Lung (tissue), 12 donors: ENCODE measurements around the gene CCDC17. TPM values are rescaled to one million over a fixed set of nuclear protein-coding genes. Genes with fewer than 3 reads are reported as not detected.
A peak's percentile ranks its signal among the peaks of the same experiment; 100 is the strongest.

Experiments
- ATAC-seq: fragments of 200-7000 bp; cut with Tn5 transposase; one replicate; pipeline ENCODE4 v1.9.1; 2020; ENCODE audit warnings: moderate number of reproducible peaks; ENCODE audit not compliant: insufficient read depth, low FRiP score
- DNase-seq, 3 donors: peaks; one replicate each; pipeline ENCODE4 v3.0.0-alpha.2; 2013 to 2017
- H3K27ac ChIP-seq, 2 donors: one replicate each; pipeline ENCODE4 v1.5.1; 2013; ENCODE audit warnings: mild to moderate bottlenecking in 2 of 2, moderate library complexity in 2 of 2, control low read depth in 1 of 2, inconsistent platforms in 1 of 2, low read depth in 1 of 2, low read length in 1 of 2
- H3K27me3 ChIP-seq, 3 donors: one replicate each; pipeline ENCODE4 v1.5.1; 2013; ENCODE audit warnings: low read length in 2 of 3; ENCODE audit not compliant: control insufficient read depth in 3 of 3, insufficient read depth in 3 of 3
- H3K36me3 ChIP-seq, 4 donors: one replicate each; pipeline ENCODE4 v1.5.1; 2013; ENCODE audit warnings: low read length in 4 of 4, mild to moderate bottlenecking in 1 of 4, moderate library complexity in 1 of 4; ENCODE audit not compliant: control insufficient read depth in 4 of 4, insufficient read depth in 4 of 4
- H3K4me1 ChIP-seq, 5 donors: one replicate each; pipeline ENCODE4 v1.5.1; 2013; ENCODE audit warnings: low read length in 5 of 5, mild to moderate bottlenecking in 2 of 5, moderate library complexity in 1 of 5; ENCODE audit not compliant: control insufficient read depth in 5 of 5, insufficient read depth in 5 of 5
- H3K4me3 ChIP-seq: one replicate; pipeline ENCODE4 v1.5.1; 2013; ENCODE audit warnings: mild to moderate bottlenecking, control low read depth, moderate library complexity
- H3K9ac ChIP-seq, 2 donors: one replicate each; pipeline ENCODE4 v1.5.1; 2013; ENCODE audit warnings: low read length in 2 of 2, control low read depth in 1 of 2; ENCODE audit not compliant: insufficient read depth in 1 of 2
- H3K9me3 ChIP-seq, 4 donors: one replicate each; pipeline ENCODE4 v1.5.1; 2013; ENCODE audit warnings: low read length in 3 of 4, mild to moderate bottlenecking in 1 of 4, moderate library complexity in 1 of 4; ENCODE audit not compliant: control insufficient read depth in 4 of 4, insufficient read depth in 3 of 4
- WGBS, 2 donors: extraction: QIAGEN DNeasy Blood & Tissue Kit; methylation state at CpG; one replicate each; pipeline ENCODE4 v1.1.7; 2013; 5-methylcytosine and 5-hydroxymethylcytosine counted together
- polyA plus RNA-seq, 2 donors: library from polyadenylated mRNA; stranded (reverse); fragments of 200-250 nt; gene quantifications; one replicate each; pipeline ENCODE4 v1.2.1, GENCODE V29; 2013
- total RNA-seq, 2 donors: library from RNA; depleted of rRNA in 1 of 2; stranded (reverse); fragments of >200 nt in 1 of 2; gene quantifications; one replicate each; pipeline ENCODE4 v1.2.1, GENCODE V29; 2014 to 2021
- TF ChIP-seq, protein P1 (sequence below): IDR thresholded peaks from 2 replicates; pipeline ENCODE4 v1.5.1; 2012; ENCODE audit warnings: mild to moderate bottlenecking; ENCODE audit errors: control extremely low read depth, extremely low read depth
- donor health status: control.
- donor health status: control.
- donor health status: Bipolar disorder and iron deficiency.
- donor health status: healthy.
- donor health status: DM: yes; HTN: yes; CAD: no.

CCDC17 gene
- total and polyA plus RNA-seq, 4 donors, result 10.1 to 53.7 (median 22.7) TPM

DNA sequence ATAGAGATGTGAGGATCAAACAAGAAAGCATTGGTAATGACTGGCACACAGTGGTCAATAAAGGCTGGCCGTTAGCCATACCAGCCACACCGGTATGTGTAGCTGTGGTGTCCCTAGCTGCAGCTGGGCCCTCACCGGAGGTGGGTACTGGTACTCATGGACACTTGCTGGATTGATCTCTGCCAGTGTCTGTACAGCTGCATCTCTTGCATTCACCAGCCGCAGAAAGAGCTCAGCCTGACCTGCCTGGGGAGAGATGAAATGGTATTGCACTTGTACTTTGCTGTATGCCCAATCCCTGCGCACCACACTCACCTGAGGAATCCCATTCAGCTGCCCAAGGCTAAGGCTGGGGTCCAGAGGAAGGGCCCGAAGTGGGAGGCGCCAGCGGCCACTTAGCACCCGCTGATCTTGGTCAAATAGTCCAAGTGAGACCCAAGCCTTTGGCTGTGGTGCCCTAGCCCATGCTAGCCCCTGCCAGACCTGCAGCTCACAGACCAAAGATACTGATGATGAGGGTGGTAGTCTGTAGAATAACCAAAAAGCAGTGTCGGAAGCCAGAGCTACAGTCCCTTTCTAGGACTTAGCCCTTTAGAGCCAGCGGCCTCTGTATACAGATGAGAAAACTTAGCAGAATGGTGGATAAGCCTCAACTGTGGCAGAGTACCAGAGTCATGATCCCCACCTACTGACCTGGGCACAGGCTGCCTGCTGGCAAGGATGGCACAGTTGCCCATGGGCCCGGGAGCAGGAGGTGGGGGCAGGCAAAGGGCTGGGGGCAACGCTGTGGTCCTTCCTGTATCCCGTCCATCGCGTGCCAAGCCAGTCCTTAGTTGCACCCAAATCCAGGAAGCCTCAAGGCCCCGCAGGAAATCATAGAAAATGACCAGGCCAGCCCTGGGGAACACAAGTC, 3.0 kb downstream of the CCDC17 start:
- Histone ChIP-seq H3K4me1 (peaks cover 0 to 25% (median 2%) of the 10 kb centered on the region in 5 donors), H3K27me3 (no peaks in the 10 kb centered on the region), H3K27ac (peak overlapping the region in 1 of 2 donors; percentile 63), H3K9ac (no peak overlapping the region), H3K4me3 (no peak overlapping the region), H3K9me3 (no peaks in the 10 kb centered on the region), H3K36me3 (peaks cover 16 to 36% (median 25%) of the 10 kb centered on the region in 4 donors)
- WGBS, 2 donors, result 77 to 83% methylated on average over 17 of the region's 17 CpGs
- ATAC-seq (no peak), DNase-seq (no peak)
- TF ChIP-seq, protein P1, sequence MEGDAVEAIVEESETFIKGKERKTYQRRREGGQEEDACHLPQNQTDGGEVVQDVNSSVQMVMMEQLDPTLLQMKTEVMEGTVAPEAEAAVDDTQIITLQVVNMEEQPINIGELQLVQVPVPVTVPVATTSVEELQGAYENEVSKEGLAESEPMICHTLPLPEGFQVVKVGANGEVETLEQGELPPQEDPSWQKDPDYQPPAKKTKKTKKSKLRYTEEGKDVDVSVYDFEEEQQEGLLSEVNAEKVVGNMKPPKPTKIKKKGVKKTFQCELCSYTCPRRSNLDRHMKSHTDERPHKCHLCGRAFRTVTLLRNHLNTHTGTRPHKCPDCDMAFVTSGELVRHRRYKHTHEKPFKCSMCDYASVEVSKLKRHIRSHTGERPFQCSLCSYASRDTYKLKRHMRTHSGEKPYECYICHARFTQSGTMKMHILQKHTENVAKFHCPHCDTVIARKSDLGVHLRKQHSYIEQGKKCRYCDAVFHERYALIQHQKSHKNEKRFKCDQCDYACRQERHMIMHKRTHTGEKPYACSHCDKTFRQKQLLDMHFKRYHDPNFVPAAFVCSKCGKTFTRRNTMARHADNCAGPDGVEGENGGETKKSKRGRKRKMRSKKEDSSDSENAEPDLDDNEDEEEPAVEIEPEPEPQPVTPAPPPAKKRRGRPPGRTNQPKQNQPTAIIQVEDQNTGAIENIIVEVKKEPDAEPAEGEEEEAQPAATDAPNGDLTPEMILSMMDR, result no peak

DNA sequence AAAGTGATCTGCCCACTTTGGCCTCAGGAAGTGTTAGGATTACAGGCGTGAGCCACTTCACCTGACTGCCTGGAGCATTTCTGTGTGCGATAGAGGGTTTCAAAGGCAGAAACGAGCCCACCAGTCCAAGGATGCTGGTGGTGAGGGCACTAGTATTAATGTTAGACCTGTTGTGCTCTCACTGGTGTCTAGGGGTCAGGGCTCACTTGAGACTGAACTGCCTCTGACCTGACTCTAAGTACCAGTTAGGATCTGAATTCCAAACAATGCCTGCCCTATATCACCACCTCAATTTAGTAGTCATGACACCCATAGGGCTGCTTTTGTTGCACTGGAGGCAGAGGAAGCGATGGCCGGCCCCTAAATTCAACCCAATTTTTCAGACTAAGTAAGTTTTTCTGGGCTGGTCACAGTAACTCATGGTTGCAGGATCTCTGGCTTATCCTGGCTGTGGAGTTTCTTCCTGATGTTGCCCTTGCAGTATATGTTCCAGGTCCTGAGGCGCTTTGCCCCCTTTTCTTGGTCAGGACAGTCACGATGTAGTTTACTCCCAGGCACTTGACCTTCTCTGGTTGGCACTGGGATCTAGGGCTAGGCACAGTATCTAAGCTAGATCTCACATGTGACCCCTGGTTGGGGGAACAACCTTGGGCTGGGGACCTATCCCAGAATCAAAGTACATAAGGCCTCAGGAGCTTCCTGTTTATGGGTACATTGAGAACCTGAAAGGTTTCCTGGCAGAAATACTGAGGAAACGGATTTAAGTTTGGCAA, 4.5 kb downstream of the CCDC17 start:
- peak overlapping the region; percentile 1 to 48 for H3K27ac ChIP-seq
- no peak for DNase-seq
- no peaks in the 10 kb centered on the region for H3K27me3 ChIP-seq
- TF ChIP-seq, protein P1, result no peak
- H3K4me3 ChIP-seq, result no peak overlapping the region
- H3K36me3 ChIP-seq, result peaks cover 29 to 44% (median 32%) of the 10 kb centered on the region in 4 donors
- H3K4me1 ChIP-seq, result peaks cover 0 to 25% (median 2%) of the 10 kb centered on the region in 5 donors
- no peak overlapping the region for H3K9ac ChIP-seq
- ATAC-seq, result no peak
- whole genome bisulfite sequencing, 2 donors, result 62 to 74% methylated on average over 8 of the region's 8 CpGs
- H3K9me3 ChIP-seq, result no peaks in the 10 kb centered on the region

DNA sequence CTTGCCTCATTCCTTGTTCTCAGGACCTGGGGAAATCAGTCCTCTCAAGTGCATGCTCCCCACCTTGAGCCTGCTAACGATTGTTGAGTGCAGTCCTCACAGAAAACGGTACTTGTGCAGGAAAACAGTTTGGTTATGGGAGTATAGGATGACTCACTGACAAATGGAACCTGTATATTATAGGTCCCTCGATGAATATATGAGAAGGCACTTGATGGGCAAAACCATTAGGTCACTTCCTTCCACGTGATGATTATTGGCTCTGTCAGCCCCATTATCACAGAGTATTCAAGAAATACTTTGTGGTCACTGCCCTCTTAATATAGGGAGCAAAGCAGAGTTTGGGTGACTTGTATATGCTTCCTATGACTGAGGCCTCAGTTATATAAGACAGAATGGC, 6.2 kb downstream of the CCDC17 start:
- Histone ChIP-seq H3K4me3 (no peak overlapping the region), H3K9me3 (no peaks in the 10 kb centered on the region), H3K27ac (no peak overlapping the region), H3K27me3 (no peaks in the 10 kb centered on the region), H3K36me3 (peaks cover 31 to 45% (median 39%) of the 10 kb centered on the region in 4 donors), H3K4me1 (peaks cover 0 to 22% (median 2%) of the 10 kb centered on the region in 5 donors), H3K9ac (no peak overlapping the region)
- no peak for DNase-seq
- TF ChIP-seq, protein P1, result no peak
- no peak for ATAC-seq
- WGBS, 2 donors, result 70 to 72% methylated on average over 4 of the region's 4 CpGs
